HG02943 (cell line): Measurements from ENCODE around the gene PER3.

ENCODE experiments used
- ATAC-seq: cut with Tn5 transposase; IDR thresholded peaks from one replicate; pipeline ENCODE4 v1.9.1; 2021; ENCODE audit warnings: mild to moderate bottlenecking, low read depth, moderate library complexity; ENCODE audit not compliant: unreplicated experiment

Gene PER3

GRCh38 chr1:7827126-7827955 is 43.2 kb downstream of the PER3 start:
- ATAC-seq = no peak

GRCh38 chr1:7831458-7831857 is 47.4 kb downstream of the PER3 start:
- ATAC-seq = no peak

- ATAC-seq = no peak
Measured at GRCh38 chr1:7833035-7833434, 48.9 kb downstream of the PER3 start.

GRCh38 chr1:7838714-7839113 is 54.6 kb downstream of the PER3 start:
- no peak for ATAC-seq

GRCh38 chr1:7839526-7839925 is 55.4 kb downstream of the PER3 start:
- no peak for ATAC-seq

GRCh38 chr1:7842517-7842916 is 58.4 kb downstream of the PER3 start:
- no peak for ATAC-seq

- no peak for ATAC-seq
Measured at GRCh38 chr1:7845761-7846160, 61.7 kb downstream of the PER3 start.

GRCh38 chr1:7846656-7847055 is 62.6 kb downstream of the PER3 start:
- ATAC-seq = no peak

- no peak for ATAC-seq
Measured at GRCh38 chr1:7847599-7847998, 63.5 kb downstream of the PER3 start.

GRCh38 chr1:7850786-7851185 is 66.7 kb downstream of the PER3 start:
- no peak for ATAC-seq

GRCh38 chr1:7852804-7853683 is 69.0 kb downstream of the PER3 start, which contains the start of gene UTS2:
UTS2 (minus strand) TSS chr1:7853065; CDS start chr1:7853003, 62 bp downstream.
- ATAC-seq = no peak

- ATAC-seq = no peak
Measured at GRCh38 chr1:7853684-7854026, 69.6 kb downstream of the PER3 start.

GRCh38 chr1:7856345-7856744 is 72.3 kb downstream of the PER3 start:
- ATAC-seq = no peak

- no peak for ATAC-seq
Measured at GRCh38 chr1:7857000-7857399, 72.9 kb downstream of the PER3 start.

GRCh38 chr1:7857985-7858384 is 73.9 kb downstream of the PER3 start:
- ATAC-seq = no peak

GRCh38 chr1:7859406-7859805 is 75.3 kb downstream of the PER3 start:
- no peak for ATAC-seq

GRCh38 chr1:7860130-7860529 is 76.0 kb downstream of the PER3 start:
- no peak for ATAC-seq

- no peak for ATAC-seq
Measured at GRCh38 chr1:7861452-7861851, 77.4 kb downstream of the PER3 start.

- ATAC-seq = no peak
Measured at GRCh38 chr1:7862211-7863060, 78.3 kb downstream of the PER3 start.

GRCh38 chr1:7863756-7864328 is 79.8 kb downstream of the PER3 start:
- ATAC-seq = no peak
